GM23248 (cell line): Measurements from ENCODE around the gene WASF2. TPM values are rescaled to one million over a fixed set of nuclear protein-coding genes. Genes with fewer than 3 reads are reported as not detected.
A peak's percentile ranks its signal among the peaks of the same experiment; 100 is the strongest.

Experiments used
- DNase-seq: peaks from one replicate; pipeline ENCODE4 v3.0.0-alpha.2; 2015
- H2AFZ ChIP-seq: fragments of 200-600 bp; sonication (generic); 2 replicates; pipeline ENCODE4 v1.6.1; 2016; ENCODE audit warnings: antibody characterized with exemption
- H3F3A ChIP-seq: fragments of 200-600 bp; sonication (generic); 2 replicates; pipeline ENCODE4 v1.6.1; 2016; ENCODE audit warnings: mild to moderate bottlenecking, antibody characterized with exemption, mixed run types; ENCODE audit not compliant: insufficient read depth
- H3K27ac ChIP-seq: fragments of 200-600 bp; sonication (generic); 2 replicates; pipeline ENCODE4 v1.5.1; 2016; ENCODE audit warnings: mild to moderate bottlenecking
- H3K27me3 ChIP-seq: fragments of 200-600 bp; sonication (generic); replicated peaks from 2 replicates; pipeline ENCODE4 v1.6.1; 2016; ENCODE audit warnings: mild to moderate bottlenecking; ENCODE audit not compliant: insufficient read depth
- H3K36me3 ChIP-seq: fragments of 200-600 bp; sonication (generic); 2 replicates; pipeline ENCODE4 v1.6.1; 2016; ENCODE audit warnings: low read depth, mild to moderate bottlenecking
- H3K4me1 ChIP-seq: fragments of 200-600 bp; sonication (generic); 2 replicates; pipeline ENCODE4 v1.6.1; 2016; ENCODE audit warnings: mild to moderate bottlenecking; ENCODE audit not compliant: insufficient read depth
- H3K4me2 ChIP-seq: fragments of 200-600 bp; sonication (generic); one replicate; pipeline ENCODE4 v1.6.1; 2016; ENCODE audit warnings: mild to moderate bottlenecking; ENCODE audit not compliant: unreplicated experiment
- H3K4me3 ChIP-seq: fragments of 200-600 bp; sonication (generic); 2 replicates; pipeline ENCODE4 v1.5.1; 2016; ENCODE audit warnings: mild to moderate bottlenecking
- H3K79me2 ChIP-seq: fragments of 200-600 bp; sonication (generic); 2 replicates; pipeline ENCODE4 v1.6.1; 2016; ENCODE audit warnings: mild to moderate bottlenecking; ENCODE audit not compliant: insufficient read depth
- H3K9ac ChIP-seq: fragments of 200-600 bp; sonication (generic); 2 replicates; pipeline ENCODE4 v1.6.1; 2016; ENCODE audit warnings: mild to moderate bottlenecking
- H3K9me2 ChIP-seq: fragments of 200-600 bp; sonication (generic); 2 replicates; pipeline ENCODE4 v1.6.1; 2016; ENCODE audit warnings: mixed run types, mild to moderate bottlenecking, moderate library complexity; ENCODE audit not compliant: insufficient read depth
- H3K9me3 ChIP-seq: fragments of 200-600 bp; sonication (generic); one replicate; pipeline ENCODE4 v1.6.1; 2017; ENCODE audit warnings: low read depth
- H4K20me1 ChIP-seq: fragments of 200-600 bp; sonication (generic); 2 replicates; pipeline ENCODE4 v1.6.0; 2016; ENCODE audit not compliant: insufficient read depth
- EZH2 ChIP-seq: fragments of 200-600 bp; sonication (generic); IDR thresholded peaks from 2 replicates; pipeline ENCODE4 v1.6.1; 2018; ENCODE audit warnings: antibody characterized with exemption, mild to moderate bottlenecking; ENCODE audit not compliant: insufficient read depth, poor library complexity, severe bottlenecking
- EZH2phosphoT487 ChIP-seq: fragments of 200-600 bp; sonication (generic); IDR thresholded peaks from 2 replicates; pipeline ENCODE4 v1.6.1; 2018; ENCODE audit warnings: antibody characterized with exemption, moderate library complexity, mild to moderate bottlenecking, low read depth; ENCODE audit not compliant: insufficient read depth
- WGBS, 2 experiments: methylation state at CpG; one replicate each; pipeline ENCODE4 v1.1.6; 2015 to 2017; ENCODE audit warnings: low lambda C conversion rate in 2 of 2, low coverage in 1 of 2; ENCODE audit errors: missing lambda C conversion rate in 2 of 2; 5-methylcytosine and 5-hydroxymethylcytosine counted together
- in situ Hi-C: fragments of 300-500 bp; cut with MboI; formaldehyde crosslinking; loops from 2 replicates; pipeline ENCODE4 v1.15.0; 2020
- polyA plus RNA-seq: library from polyadenylated mRNA; unstranded; fragments of >200 nt; fragmentation: Nextera tagmentation; extraction: Ambion mirVana; gene quantifications from 2 replicates; pipeline ENCODE4 v1.2.1, GENCODE V29; 2016
- total RNA-seq: library from RNA; depleted of rRNA; stranded (reverse); fragments of >200 nt; shearing (Covaris generic); gene quantifications from 2 replicates; pipeline ENCODE4 v1.2.3, GENCODE V29; 2014

Gene WASF2
- total and polyA plus RNA-seq, 2 experiments from 2014 or later = 19.3 to 118 TPM

DNA sequence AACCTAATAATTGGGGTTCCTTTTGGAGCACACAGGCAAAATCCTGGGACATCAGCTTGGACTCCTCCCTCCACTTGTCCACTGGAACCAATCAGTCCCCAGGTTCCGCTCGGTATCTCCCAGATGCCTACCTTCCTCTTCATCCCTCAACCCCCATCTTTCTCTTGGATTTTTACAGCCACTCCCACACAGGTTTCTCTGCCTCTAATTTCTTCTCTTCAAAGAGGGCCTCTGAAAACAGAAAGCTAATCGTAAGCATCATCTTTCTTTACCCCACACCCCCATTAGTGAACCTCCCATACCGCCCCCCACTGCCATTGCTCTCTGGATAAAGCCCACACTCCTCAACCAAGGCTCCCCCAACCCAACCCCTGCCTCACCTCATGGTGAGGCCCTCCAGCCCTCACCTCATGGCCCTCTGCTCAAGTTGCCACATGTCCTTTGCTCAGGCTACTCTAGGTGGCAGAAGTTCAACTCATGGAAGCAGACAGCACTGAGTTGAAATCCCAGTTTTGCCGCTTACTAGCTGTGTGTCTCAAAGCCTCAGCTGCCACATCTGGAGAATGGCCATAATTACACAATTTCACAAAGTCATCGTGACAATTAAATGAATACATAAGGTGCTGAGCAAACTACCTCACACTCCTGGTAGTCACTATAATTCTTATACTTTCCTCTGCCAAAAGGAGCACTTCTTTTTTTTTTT, 18.1 kb upstream of the WASF2 start:
- H3K36me3 ChIP-seq = no peaks in the 10 kb centered on the region
- TF ChIP-seq EZH2 (no peak), EZH2phosphoT487 (no peak)
- peaks cover 15% of the 10 kb centered on the region for H3K4me1 ChIP-seq
- DNase-seq = no peak
- no peak overlapping the region for H3K4me2 ChIP-seq
- no peak overlapping the region for H3K4me3 ChIP-seq
- H2AFZ ChIP-seq = no peak overlapping the region
- no peak overlapping the region for H3K27ac ChIP-seq
- in situ Hi-C loops = no loop called here
- no peaks in the 10 kb centered on the region for H3K9me2 ChIP-seq
- H3K27me3 ChIP-seq = no peaks in the 10 kb centered on the region
- no peaks in the 10 kb centered on the region for H3F3A ChIP-seq
- H3K9me3 ChIP-seq = no peaks in the 10 kb centered on the region
- H4K20me1 ChIP-seq = no peaks in the 10 kb centered on the region
- H3K79me2 ChIP-seq = no peaks in the 10 kb centered on the region
- 73 to 81% methylated on average over 6 of the region's 6 CpGs for WGBS, 2 experiments
- H3K9ac ChIP-seq = no peak overlapping the region

DNA sequence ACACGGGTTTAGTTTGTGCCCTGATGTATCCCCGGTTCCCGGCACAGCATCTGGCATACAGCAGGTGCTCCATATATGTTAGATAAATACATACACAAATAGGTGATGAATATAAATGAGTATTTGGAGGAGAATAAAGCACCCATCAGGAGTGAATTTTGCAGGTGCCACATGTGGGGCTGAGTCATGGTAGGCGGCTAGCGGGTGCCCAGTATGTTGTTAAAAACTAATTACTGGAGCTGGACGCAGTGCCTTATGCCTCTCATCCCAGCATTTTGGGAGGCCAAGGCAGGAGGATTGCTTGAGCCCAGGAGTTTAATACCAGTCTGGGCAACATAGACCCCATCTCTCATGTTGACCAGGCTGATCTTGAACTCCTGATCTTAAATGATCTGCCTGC, 16.7 kb upstream of the WASF2 start:
- H3K79me2 ChIP-seq = no peaks in the 10 kb centered on the region
- DNase-seq = no peak
- H3K9ac ChIP-seq = no peak overlapping the region
- TF ChIP-seq EZH2phosphoT487 (no peak), EZH2 (no peak)
- no peaks in the 10 kb centered on the region for H3K9me3 ChIP-seq
- no peak overlapping the region for H3K27ac ChIP-seq
- no peak overlapping the region for H2AFZ ChIP-seq
- 76 to 80% methylated on average over 6 of the region's 6 CpGs for WGBS, 2 experiments
- H3K9me2 ChIP-seq = no peaks in the 10 kb centered on the region
- H3K36me3 ChIP-seq = no peaks in the 10 kb centered on the region
- no peaks in the 10 kb centered on the region for H3K27me3 ChIP-seq
- H4K20me1 ChIP-seq = no peaks in the 10 kb centered on the region
- H3K4me2 ChIP-seq = no peak overlapping the region
- no peaks in the 10 kb centered on the region for H3F3A ChIP-seq
- peaks cover 15% of the 10 kb centered on the region for H3K4me1 ChIP-seq
- H3K4me3 ChIP-seq = no peak overlapping the region
- in situ Hi-C loops = no loop called here

DNA sequence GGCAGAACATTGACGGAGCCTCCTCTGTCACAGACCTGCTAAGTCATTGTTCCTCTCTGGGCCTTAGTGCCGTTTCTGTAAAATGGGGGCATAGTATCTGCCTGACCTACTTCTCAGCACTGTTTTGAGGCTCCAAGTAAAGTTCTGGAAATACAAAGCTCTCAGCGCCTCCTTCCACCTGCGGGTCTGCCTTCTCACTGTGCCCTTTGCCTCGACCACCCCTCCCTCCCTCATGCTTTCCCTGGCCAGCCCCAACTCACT, 15.4 kb upstream of the WASF2 start:
- TF ChIP-seq EZH2phosphoT487 = no peak
- TF ChIP-seq EZH2 = no peak
- Histone ChIP-seq H3K9ac (peak overlapping the region; percentile 64; the same call in 1 of the 2 replicates), H2AFZ (peak overlapping the region; percentile 87), H3K4me1 (peaks cover 15% of the 10 kb centered on the region), H3K4me2 (no peak overlapping the region), H3K9me2 (no peaks in the 10 kb centered on the region), H3K27me3 (no peaks in the 10 kb centered on the region), H3K79me2 (no peaks in the 10 kb centered on the region), H3K4me3 (no peak overlapping the region), H3K36me3 (no peaks in the 10 kb centered on the region), H3K27ac (peak overlapping the region; percentile 54), H3K9me3 (no peaks in the 10 kb centered on the region), H4K20me1 (no peaks in the 10 kb centered on the region), H3F3A (no peaks in the 10 kb centered on the region)
- DNase-seq = no peak
- 41 to 42% methylated on average over 5 of the region's 5 CpGs for WGBS, 2 experiments
- in situ Hi-C loops = no loop called here

DNA sequence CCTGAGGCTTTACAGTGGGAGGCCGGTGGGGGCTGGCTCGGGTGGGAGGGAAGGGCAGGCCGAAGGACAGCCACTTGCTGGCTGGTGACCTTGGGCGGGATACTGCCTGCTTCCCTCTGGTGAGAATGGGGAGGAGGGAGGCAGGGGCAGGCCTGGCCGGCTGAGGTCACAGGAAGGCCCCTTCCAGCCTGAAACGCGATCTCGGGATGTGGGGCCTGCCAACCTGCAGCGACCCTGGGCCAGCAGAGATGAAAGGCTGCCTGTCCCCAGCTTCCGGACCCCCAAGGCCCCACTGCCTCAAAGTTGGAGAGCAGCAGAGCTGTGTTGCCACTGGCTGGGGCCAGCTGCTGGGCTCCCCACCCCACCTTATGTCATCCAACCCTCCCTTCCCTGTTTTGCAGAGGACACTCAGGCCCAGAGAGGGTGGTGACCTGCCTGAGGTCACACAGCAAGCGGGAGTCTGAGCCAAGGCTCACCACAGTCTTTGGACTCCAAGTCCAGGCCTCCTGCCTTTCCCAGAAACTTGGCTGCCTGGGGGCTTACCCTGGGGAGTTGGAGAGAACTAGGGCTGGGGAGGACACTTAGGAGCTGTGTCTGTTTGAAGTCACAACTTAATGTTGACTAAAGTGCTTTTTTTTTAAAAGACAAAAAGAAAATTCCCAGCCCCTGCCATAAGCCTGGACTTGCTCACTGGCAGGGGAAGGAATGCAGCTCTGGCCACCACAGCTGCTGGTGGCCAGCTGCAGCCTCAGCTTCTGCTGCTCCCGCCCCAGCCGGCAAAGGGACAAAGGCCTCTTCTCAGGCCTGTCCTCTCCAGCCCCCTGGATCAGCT, 14.8 kb upstream of the WASF2 start:
- TF ChIP-seq EZH2phosphoT487 (no peak), EZH2 (no peak)
- H2AFZ ChIP-seq = peak overlapping the region; percentile 87
- H3K4me1 ChIP-seq = peaks cover 15% of the 10 kb centered on the region
- H3K27me3 ChIP-seq = no peaks in the 10 kb centered on the region
- H3K4me2 ChIP-seq = no peak overlapping the region
- WGBS, 2 experiments = 21 to 25% methylated on average over 8 to 9 of the region's 13 CpGs
- H3K36me3 ChIP-seq = no peaks in the 10 kb centered on the region
- H4K20me1 ChIP-seq = no peaks in the 10 kb centered on the region
- no peaks in the 10 kb centered on the region for H3K9me2 ChIP-seq
- no peaks in the 10 kb centered on the region for H3K9me3 ChIP-seq
- no peaks in the 10 kb centered on the region for H3K79me2 ChIP-seq
- H3K27ac ChIP-seq = peak overlapping the region; percentile 54
- peak overlapping the region; percentile 64 for H3K9ac ChIP-seq
- no peaks in the 10 kb centered on the region for H3F3A ChIP-seq
- H3K4me3 ChIP-seq = no peak overlapping the region
- peak; percentile 59 for DNase-seq
- in situ Hi-C loops = no loop called here
